ENCODE measurements around the gene TMEM181.
"Not testable (repeated sequence)": the region's sequence is repeated elsewhere in the genome, so short reads cannot be mapped to it uniquely, and the experiment has no call there.

TMEM181 gene

GRCh38 chr6:158653577-158654354 lies 93.9 kb downstream of the TMEM181 start:
- H3K4me3 ChIP-seq (ENCODE audit: control insufficient read depth, low read depth, low read length) = no peak overlapping the region
- TF ChIP-seq CTCF (IDR thresholded peaks at IDR 0.05; ENCODE audit: control insufficient read depth, insufficient read depth, low read depth, low read length, missing control alignments) = no peak
- DNase-seq (ENCODE audit: low read depth) = no peak

- TF ChIP-seq CTCF (IDR thresholded peaks at IDR 0.05; ENCODE audit: control insufficient read depth, insufficient read depth, low read depth, low read length, missing control alignments) = no peak
- H3K4me3 ChIP-seq (ENCODE audit: control insufficient read depth, low read depth, low read length) = no peak overlapping the region
- DNase-seq (ENCODE audit: low read depth) = no peak
These were observed 94.6 kb downstream of the TMEM181 start for GRCh38 chr6:158654498-158654897.

- no peak for TF ChIP-seq CTCF (IDR thresholded peaks at IDR 0.05; ENCODE audit: control insufficient read depth, insufficient read depth, low read depth, low read length, missing control alignments)
- DNase-seq (ENCODE audit: low read depth) = no peak
- H3K4me3 ChIP-seq (ENCODE audit: control insufficient read depth, low read depth, low read length) = no peak overlapping the region
These were observed 95.1 kb downstream of the TMEM181 start for GRCh38 chr6:158654960-158655489.

DNA sequence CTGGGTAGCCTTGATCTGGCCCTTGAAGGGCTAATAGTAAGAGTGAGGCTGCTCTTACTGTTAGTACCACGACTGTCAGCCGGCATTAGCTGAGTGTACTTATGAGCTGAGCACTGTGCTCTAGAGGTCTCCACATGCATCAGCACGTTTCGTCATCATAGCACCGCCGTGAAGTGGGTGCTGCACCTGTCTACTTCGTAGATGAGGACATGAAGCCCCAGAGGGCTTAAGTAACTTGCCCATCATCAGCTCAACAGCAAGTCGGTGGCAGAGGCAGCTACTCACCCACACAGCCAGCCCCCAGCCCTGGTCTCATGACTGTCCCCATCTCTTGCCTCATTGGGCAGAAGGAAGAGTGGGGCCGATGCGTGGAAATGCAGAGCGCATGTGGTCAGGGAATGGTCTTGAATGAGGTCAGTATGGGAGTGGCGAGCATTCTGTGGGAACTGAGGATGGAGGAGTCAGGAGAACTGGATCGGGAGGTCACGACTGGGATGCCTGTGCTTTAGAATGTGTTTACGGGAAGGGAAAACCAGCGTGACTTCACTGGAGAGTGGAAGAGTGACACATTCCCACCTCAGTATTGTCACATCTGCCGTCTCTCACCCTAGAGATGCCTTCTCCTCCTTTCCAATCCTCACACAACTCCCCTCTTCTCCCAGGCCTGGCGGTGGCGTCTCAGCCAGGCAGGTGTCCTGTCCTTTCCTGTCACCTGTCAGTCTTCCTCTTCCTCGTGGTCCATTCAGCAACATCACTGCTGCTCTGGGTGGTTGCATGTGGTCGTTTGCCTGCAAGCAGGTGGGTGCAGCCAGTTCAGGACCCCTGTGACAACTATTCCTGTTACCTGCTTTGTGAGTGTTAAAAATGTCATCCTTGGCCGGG lies 95.9 kb downstream of the TMEM181 start:
- DNase-seq (ENCODE audit: low read depth) = no peak
- H3K4me3 ChIP-seq (ENCODE audit: control insufficient read depth, low read depth, low read length) = no peak overlapping the region
- TF ChIP-seq CTCF (IDR thresholded peaks at IDR 0.05; ENCODE audit: control insufficient read depth, insufficient read depth, low read depth, low read length, missing control alignments) = no peak

DNA sequence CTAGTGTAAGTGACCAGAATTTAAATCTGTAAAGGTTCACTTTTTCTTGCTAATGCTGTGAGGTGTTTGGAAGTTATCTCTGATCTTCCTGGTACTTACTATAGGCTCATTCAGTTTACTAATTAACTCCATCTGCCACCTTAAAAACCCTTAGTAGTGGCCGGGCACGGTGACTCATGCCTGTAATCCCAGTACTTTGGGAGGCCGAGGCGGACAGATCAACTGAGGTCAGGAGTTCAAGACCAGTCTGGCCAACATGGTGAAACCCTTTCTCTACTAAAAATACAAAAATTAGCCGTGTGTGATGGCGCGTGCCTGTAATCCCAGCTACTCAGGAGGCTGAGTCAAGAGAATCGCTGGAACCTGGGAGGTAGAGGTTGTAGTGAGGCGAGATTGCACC lies 97.1 kb downstream of the TMEM181 start:
- DNase-seq (ENCODE audit: low read depth); H3K4me3 ChIP-seq (ENCODE audit: control insufficient read depth, low read depth, low read length): not testable (repeated sequence)

DNA sequence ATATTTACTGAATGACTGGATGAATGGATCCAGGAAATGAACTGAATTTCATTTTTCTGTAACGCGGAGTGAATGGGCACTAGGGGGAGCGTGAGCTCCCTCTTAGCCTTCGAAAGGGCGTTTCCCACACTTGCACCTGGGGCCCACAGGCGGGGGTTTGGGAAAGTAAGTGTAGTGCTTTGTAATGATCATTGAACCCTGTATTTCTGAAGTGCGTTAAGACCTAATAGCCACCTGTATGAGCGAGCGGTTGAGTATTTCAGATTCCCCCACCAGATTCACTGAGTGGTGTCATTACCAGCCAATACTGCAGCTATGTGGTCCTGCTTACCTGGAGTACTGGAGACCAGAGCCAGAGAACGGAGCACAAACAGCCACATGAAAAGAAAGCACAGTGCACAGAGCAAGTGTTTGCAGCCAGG lies 100.5 kb downstream of the TMEM181 start:
- DNase-seq (ENCODE audit: low read depth) = no peak

More for the DNA sequence above, 100.5 kb downstream of the TMEM181 start:
- TF ChIP-seq CTCF (IDR thresholded peaks at IDR 0.05; ENCODE audit: control insufficient read depth, insufficient read depth, low read depth, low read length, missing control alignments) = peak; percentile 70
- H3K4me3 ChIP-seq (ENCODE audit: control insufficient read depth, low read depth, low read length) = no peak overlapping the region
